ENCODE measurements around the gene BLOC1S6. TPM values are rescaled to one million over a fixed set of nuclear protein-coding genes. Genes with fewer than 3 reads are reported as not detected.
A peak's percentile ranks its signal among the peaks of the same experiment; 100 is the strongest.
"Not testable (repeated sequence)": the region's sequence is repeated elsewhere in the genome, so short reads cannot be mapped to it uniquely, and the experiment has no call there.

The BLOC1S6 gene
- total RNA-seq, 8 experiments from 2014 or later, result 60.1 to 102 (median 70.4) TPM

GRCh38 chr15:45648521-45649200 lies 61.5 kb downstream of the BLOC1S6 start:
- in situ Hi-C loops (cut with MboI; ENCODE audit: low pct_unique_long_range_greater_than_20kb in 2 of 9, low sequenced_read_pairs in 9 of 9, unreplicated experiment in 9 of 9), result no loop called here
- Histone ChIP-seq H3K27ac (no peak overlapping the region), H3K4me3 (no peak overlapping the region), H3K4me1 (replicated peaks in 1 of 2) (peaks cover 0 to 2% of the 10 kb centered on the region in 2 donors)
- ATAC-seq (replicated peaks in 6 of 8), result no peak
- WGBS, 10 experiments, result 25 to 100% (median 82%) methylated on average over 1 to 4 of the region's 4 CpGs; no CpG with 5 or more reads in 2 of the 10 experiments

DNA sequence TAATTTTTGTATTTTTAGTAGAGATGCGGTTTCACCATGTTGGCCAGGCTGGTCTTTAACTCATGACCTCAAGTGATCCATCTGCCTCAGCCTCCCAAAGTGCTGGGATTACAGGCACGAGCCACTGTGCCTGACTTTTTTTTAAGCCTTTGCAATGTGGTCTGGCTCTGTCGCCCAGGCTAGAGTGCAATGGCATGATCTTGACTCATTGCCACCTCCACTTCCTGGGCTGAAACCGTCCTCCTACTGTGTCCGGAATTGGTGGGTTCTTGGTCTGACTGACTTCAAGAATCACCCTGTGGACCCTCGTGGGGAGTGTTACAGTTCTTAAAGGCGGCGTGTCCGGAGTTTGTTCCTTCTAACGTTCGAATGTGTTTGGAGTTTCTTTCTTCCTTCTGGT lies 62.8 kb downstream of the BLOC1S6 start:
- H3K27ac ChIP-seq; H3K4me1 ChIP-seq (replicated peaks in 1 of 2); ATAC-seq (replicated peaks in 6 of 8); H3K4me3 ChIP-seq; in situ Hi-C loops (cut with MboI; ENCODE audit: low pct_unique_long_range_greater_than_20kb in 2 of 9, low sequenced_read_pairs in 9 of 9, unreplicated experiment in 9 of 9): not testable (repeated sequence)
- 40 to 100% (median 93%) methylated on average over 1 to 7 of the region's 11 CpGs; no CpG with 5 or more reads in 1 of the 10 experiments for WGBS, 10 experiments

DNA sequence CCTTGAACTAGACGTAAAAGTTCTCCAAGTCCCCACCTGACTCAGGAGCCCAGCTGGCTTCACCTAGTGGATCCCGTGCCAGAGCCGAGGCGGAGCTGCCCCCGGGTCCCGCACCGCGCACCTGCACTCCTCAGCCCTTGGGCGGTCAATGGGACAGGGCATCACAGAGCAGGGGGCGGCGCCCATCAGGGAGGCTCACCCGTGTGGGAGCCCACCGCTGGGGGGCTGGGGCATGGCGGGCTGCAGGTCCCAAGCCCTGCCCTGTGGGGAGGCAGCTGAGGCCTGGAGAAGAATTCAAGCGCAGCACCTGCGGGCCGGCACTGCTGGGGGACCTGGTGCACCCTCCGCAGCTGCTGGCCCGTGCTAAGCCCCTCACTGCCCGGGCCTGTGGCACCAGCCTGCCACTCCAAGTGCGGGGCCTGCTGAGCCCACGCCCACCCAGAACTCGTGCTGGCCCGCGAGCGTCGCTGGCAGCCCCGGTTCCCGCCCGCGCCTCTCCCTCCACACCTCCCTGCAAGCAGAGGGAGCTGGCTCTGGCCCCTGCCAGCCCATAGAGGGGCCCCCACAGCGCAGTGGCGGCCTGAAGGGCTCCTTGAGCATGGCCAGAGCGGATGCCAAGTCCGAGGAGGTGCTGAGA lies 63.8 kb downstream of the BLOC1S6 start:
- Histone ChIP-seq H3K4me3 (no peak overlapping the region), H3K27ac (no peak overlapping the region), H3K4me1 (replicated peaks in 1 of 2) (no peaks in the 10 kb centered on the region)
- ATAC-seq (replicated peaks in 6 of 8), result no peak
- 80 to 100% (median 87%) methylated on average over 1 to 9 of the region's 35 CpGs; no CpG with 5 or more reads in 6 of the 10 experiments for WGBS, 10 experiments
- in situ Hi-C loops (cut with MboI; ENCODE audit: low pct_unique_long_range_greater_than_20kb in 2 of 9, low sequenced_read_pairs in 9 of 9, unreplicated experiment in 9 of 9), result no loop called here

GRCh38 chr15:45653702-45654424 lies 66.7 kb downstream of the BLOC1S6 start:
- H3K4me3 ChIP-seq, result no peak overlapping the region
- in situ Hi-C loops (cut with MboI; ENCODE audit: low pct_unique_long_range_greater_than_20kb in 2 of 9, low sequenced_read_pairs in 9 of 9, unreplicated experiment in 9 of 9), result no loop called here
- 10 to 100% (median 89%) methylated on average over 1 to 3 of the region's 3 CpGs; no CpG with 5 or more reads in 2 of the 10 experiments for WGBS, 10 experiments
- H3K27ac ChIP-seq, result no peak overlapping the region
- ATAC-seq (replicated peaks in 6 of 8), result no peak
- H3K4me1 ChIP-seq (replicated peaks in 1 of 2), result no peaks in the 10 kb centered on the region

GRCh38 chr15:45654749-45655148 lies 67.6 kb downstream of the BLOC1S6 start:
- H3K4me1 ChIP-seq (replicated peaks in 1 of 2), result no peaks in the 10 kb centered on the region
- in situ Hi-C loops (cut with MboI; ENCODE audit: low pct_unique_long_range_greater_than_20kb in 2 of 9, low sequenced_read_pairs in 9 of 9, unreplicated experiment in 9 of 9), result no loop called here
- no peak overlapping the region for H3K4me3 ChIP-seq
- 40 to 100% (median 82%) methylated on average over 1 to 6 of the region's 6 CpGs for WGBS, 10 experiments
- ATAC-seq (replicated peaks in 6 of 8), result no peak
- H3K27ac ChIP-seq, result no peak overlapping the region

DNA sequence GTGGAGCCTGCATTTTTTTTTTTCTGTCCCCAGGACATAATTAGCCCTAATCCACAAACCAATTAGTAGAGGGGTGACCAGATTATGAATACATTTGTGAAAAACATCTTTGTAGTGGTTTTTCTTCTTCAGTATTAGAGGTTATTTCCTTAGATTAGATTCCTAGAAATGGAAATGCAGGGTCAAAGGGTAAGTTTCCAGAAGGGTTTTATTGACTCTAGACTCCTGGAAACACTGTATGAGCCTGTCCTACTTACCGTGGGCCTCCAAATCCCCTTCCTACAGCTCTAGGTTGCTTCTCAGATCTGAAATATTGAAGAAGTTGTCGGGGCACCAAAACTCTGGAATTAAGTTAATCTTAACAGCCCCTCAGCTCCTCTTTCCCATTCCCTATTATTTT lies 70.1 kb downstream of the BLOC1S6 start:
- H3K4me1 ChIP-seq (replicated peaks in 1 of 2), result no peaks in the 10 kb centered on the region
- WGBS, 10 experiments, result 69 to 93% (median 80%) methylated on average over 2 of the region's 2 CpGs; no CpG with 5 or more reads in 4 of the 10 experiments
- H3K4me3 ChIP-seq, result no peak overlapping the region
- no peak overlapping the region for H3K27ac ChIP-seq
- in situ Hi-C loops (cut with MboI; ENCODE audit: low pct_unique_long_range_greater_than_20kb in 2 of 9, low sequenced_read_pairs in 9 of 9, unreplicated experiment in 9 of 9), result no loop called here
- no peak for ATAC-seq (replicated peaks in 6 of 8)

- no peak overlapping the region for H3K27ac ChIP-seq
- in situ Hi-C loops (cut with MboI; ENCODE audit: low pct_unique_long_range_greater_than_20kb in 2 of 9, low sequenced_read_pairs in 9 of 9, unreplicated experiment in 9 of 9), result no loop called here
- 41 to 90% (median 77%) methylated on average over 2 to 7 of the region's 8 CpGs for WGBS, 10 experiments
- H3K4me3 ChIP-seq, result no peak overlapping the region
- H3K4me1 ChIP-seq (replicated peaks in 1 of 2), result no peaks in the 10 kb centered on the region
- ATAC-seq (replicated peaks in 6 of 8), result peak in 1 of 8 experiments; percentile 11
These were observed 70.8 kb downstream of the BLOC1S6 start for GRCh38 chr15:45657764-45658545.

Other genes with a start within 250 kb of the BLOC1S6 start
- 10 to 100 TPM in 6 of 8 experiments, 1 to 10 TPM in 2; 1.4 to 69.2 (median 16.3) TPM for gene GATM, start 208.8 kb upstream of the BLOC1S6 start, total RNA-seq
- 10 to 100 TPM in 3 of 8 experiments, 1 to 10 TPM in 5; 3.5 to 22.1 (median 8.2) TPM for gene SLC30A4, start 64.6 kb upstream of the BLOC1S6 start, total RNA-seq
- 10 to 100 TPM in 1 of 8 experiments, 1 to 10 TPM in 2, under 1 TPM in 5; 0.33 to 36.9 (median 0.94) TPM for gene SQOR, start 47.6 kb downstream of the BLOC1S6 start, total RNA-seq